ENCODE measurements around the gene YTHDC2.
A peak's percentile ranks its signal among the peaks of the same experiment; 100 is the strongest.

The YTHDC2 gene

DNA sequence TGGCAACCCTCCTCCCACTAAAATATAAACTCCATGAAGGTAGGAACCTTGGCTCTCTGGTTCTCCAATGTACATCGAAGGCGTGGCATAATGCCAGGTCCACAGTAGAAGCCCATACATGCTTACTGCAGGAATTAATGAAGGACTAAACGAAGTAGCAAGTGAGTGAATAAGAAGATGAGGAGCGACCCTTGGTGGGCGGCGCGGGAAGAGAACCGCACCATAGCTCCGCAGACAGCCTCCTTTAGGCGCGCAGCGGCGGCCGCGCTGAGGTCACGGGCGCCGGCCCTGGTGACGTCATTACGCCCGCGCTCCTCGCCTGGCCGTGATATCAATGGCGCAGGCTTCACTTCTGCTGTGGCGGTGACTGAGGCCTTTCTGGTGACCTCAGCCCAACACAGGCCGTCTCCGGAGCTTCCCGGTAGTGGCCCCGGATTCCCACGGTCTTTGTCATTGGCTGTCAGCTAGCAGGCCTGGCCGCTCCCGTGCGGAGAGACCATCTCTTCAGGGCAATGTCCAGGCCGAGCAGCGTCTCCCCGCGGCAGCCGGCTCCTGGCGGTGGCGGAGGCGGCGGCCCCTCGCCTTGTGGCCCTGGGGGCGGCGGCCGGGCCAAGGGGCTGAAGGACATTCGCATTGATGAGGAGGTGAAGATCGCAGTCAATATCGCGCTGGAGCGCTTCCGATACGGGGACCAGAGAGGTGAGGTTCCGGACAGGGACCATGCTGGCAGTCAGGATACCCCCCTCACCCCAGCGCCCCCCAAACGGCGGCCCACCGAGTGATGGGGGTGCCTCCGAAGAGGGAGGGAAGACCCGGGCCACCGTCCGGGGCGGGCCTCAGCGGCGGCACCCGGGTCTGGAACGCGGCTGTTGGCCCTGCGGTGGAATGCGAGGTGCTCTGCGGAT, at the start of gene YTHDC2:
Gene YTHDC2, plus strand, starts transcription at position 311 of the 905 bp plus-strand sequence. Its CDS starts 202 bp downstream, at position 513.
- DNase-seq (ENCODE audit: low read depth), result peak; percentile 49

DNA sequence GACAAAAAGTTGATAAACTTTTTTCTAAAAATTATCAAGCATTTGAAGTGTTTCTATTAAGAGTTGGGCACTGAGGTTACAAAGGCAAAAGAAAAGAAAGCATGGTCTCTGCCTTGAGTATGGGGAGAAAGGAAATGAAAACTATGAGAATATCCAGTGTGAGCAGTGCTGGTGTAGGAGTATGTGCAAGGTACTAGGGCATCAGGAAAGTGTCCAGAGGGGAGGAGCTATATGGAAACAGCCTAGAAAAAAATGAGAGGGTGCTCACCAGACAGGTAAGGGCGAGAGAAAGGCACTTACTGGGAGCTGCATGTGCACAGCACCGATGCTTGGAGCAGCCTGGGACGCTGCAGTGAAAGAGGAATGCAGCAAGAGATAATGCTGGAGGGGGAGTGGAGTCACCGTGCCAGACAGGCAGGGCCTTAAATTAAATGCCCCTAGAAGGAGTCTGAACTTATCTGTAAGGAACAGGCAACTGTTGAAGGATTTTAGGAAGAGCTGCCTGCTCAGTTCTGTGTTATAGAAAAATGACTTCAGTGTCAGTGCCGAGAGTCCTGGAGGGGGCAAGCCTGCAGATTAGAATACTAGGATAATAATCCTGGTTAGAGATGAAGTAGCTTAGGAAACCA, 39.3 kb upstream of the YTHDC2 start:
- no peak for DNase-seq (ENCODE audit: low read depth)

DNA sequence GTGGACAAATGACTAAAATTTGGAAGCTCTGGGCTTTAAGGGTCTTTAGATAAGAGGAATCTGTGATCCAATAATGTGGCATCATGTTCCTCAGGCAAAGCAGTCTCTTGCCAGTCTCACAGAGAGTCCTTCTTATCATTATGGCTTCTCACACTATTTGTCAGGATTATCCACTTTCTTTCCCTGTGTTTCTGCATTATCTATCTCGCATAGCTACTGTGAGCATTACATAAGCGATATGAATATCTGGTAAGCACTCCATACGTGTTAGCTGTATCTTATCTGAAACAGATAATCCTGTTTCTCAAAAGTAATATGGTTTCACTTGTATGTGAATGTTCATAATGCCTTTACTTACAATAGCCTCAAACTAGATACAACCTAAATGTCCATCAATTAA, 34.8 kb upstream of the YTHDC2 start:
- no peak for DNase-seq (ENCODE audit: low read depth)

DNA sequence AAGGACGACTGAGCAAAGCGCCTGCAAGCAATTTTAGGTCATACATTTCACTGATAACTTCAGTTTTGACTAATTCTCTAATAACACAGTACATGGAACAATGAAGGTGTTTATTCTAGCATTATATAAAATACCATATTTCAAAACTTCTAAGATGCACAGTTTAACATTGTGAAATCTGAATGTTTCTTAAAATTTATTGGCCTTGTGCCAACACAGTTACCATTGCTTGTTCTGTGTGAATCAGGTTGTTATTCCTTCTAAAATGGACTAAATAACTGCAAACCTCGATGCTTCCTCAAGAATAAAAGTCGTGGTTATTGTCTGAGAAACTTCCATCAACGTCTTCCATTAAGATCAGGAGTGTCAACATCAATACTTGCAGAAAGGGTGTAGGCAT, 33.3 kb upstream of the YTHDC2 start:
- DNase-seq (ENCODE audit: low read depth), result no peak

DNA sequence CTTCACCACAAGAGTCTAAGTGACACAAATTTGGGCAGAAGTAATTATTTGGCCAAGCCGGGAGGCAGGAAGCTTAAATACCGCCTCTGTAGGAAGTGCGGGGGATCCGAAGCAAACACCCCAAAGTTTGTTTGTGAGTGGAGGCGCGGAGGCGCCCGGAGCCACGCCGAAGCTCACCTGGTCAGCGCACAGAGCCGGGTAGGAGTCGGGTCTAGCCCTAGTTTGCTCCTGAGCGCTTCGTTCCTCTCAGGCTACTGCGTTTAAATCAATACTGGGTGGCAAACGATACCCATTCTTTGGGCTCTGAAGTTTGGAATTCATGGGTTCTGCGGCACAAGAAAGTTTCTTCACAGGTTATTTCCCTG, 26.1 kb upstream of the YTHDC2 start:
- no peak for DNase-seq (ENCODE audit: low read depth)

DNA sequence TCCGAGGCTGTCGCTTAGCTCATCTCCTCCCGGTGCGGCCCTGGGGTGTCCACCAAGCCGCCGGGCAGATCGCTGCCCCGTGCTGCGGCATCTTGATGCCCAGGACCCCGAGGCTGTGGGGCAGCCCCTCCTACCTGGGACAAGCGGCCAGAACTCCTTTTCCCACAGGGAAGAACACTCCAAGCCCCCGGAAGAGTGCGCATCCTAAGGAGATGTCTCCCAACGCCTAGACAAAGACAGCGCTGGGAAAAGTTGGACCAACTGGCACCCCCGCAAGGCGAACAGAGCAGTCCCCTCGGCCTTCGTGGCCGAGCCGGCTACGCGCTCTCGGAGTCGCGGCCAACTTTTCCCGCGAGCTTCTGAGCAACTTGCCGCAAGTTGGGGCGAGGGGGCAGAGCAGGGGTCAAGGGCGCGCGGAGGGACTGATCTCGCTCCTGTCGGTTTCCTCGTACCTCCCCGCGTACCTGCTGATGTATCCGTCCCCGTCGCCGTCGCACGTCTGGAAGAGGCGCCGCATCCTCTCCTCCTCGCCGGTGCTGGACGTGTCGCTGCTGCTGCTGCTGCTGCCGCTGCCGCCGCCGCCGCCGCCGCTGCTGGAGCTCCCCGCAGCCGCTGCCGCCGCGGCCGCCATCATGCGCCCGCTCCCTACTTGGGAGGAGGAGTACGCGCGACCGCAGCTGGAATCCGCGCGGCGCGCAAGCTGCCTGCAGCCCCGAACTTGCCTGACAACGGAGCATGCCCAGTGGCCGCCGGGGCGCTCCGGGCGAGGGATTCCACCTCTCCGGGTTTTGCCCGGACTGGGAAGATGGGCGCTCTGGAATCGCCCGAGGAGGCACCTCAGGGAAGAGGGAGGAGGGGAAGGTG, 25.5 kb upstream of the YTHDC2 start, which contains the start of gene MCC:
Gene MCC, minus strand, starts transcription at position 673 of the 864 bp plus-strand sequence.
- DNase-seq (ENCODE audit: low read depth), result peak; percentile 56

GRCh38 chr5:113488645-113489184, 24.8 kb upstream of the YTHDC2 start:
- DNase-seq (ENCODE audit: low read depth), result no peak

DNA sequence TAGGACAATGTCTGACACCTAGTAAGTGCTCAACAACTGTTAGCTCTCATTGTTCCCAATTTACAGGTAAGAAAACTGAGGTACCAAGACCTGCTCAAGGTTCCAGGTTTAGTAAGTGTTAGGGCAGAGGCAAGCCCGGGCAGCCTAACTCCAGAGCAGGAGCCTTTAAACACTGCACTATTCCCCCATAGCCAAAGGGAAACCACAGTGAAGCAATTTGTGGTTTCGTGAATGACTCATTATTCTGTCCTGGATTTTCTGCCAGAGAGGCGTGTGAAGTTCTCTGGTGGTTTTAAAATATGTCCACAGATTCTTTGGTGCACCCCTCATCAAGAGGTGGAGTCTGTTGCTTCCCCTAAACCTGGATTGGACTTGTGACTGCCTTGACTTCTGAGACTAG, 24.2 kb upstream of the YTHDC2 start:
- DNase-seq (ENCODE audit: low read depth), result peak; percentile 95

GRCh38 chr5:113490317-113490716, 23.2 kb upstream of the YTHDC2 start:
- no peak for DNase-seq (ENCODE audit: low read depth)

DNA sequence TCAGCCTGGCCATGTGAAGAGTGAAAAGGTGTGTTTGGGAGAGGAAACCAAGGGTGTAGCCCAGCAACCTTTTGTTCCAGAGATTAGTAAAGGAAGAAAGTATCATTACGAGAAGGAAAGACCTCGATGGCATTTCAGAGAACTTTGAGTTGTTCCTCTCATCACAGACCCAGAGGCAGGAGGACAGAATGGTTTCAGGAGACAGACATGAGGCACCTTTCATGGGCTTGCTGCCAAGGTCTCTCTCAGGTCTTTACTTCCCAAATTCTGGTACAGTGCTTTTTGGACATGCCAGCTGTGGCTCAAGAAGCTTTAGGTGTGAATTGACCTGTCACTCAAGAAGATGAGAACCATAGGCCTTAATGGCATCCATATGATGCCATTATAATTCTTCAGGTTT, 22.5 kb upstream of the YTHDC2 start:
- no peak for DNase-seq (ENCODE audit: low read depth)

GRCh38 chr5:113493446-113493845, 20.0 kb upstream of the YTHDC2 start:
- DNase-seq (ENCODE audit: low read depth), result no peak

DNA sequence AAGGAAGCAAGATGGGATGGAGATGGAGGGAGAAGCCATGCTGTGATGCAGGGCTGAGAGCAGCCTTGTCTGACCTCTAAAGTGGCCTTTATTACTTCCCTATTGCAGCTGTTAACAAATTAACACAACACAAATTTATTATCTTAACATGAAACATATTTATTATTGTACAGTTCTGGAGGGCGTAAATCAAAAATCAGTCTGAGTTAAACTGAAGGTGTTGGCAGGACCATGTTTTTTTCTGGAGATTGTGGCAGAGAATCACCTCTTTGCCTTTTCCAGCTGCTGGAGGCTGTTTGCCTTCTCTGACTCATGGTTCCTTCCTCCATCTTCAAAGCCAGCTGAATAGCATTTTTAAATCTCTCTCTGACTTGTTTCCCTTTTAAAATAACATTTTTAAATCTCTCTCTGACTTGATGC, 18.1 kb upstream of the YTHDC2 start:
- no peak for DNase-seq (ENCODE audit: low read depth)

- no peak for DNase-seq (ENCODE audit: low read depth)
Measured at GRCh38 chr5:113502073-113502472, 11.4 kb upstream of the YTHDC2 start.

GRCh38 chr5:113503146-113503545, 10.3 kb upstream of the YTHDC2 start:
- no peak for DNase-seq (ENCODE audit: low read depth)

GRCh38 chr5:113505181-113505580, 8.3 kb upstream of the YTHDC2 start:
- no peak for DNase-seq (ENCODE audit: low read depth)

- DNase-seq (ENCODE audit: low read depth), result no peak
Measured at GRCh38 chr5:113507601-113508000, 5.9 kb upstream of the YTHDC2 start.

DNA sequence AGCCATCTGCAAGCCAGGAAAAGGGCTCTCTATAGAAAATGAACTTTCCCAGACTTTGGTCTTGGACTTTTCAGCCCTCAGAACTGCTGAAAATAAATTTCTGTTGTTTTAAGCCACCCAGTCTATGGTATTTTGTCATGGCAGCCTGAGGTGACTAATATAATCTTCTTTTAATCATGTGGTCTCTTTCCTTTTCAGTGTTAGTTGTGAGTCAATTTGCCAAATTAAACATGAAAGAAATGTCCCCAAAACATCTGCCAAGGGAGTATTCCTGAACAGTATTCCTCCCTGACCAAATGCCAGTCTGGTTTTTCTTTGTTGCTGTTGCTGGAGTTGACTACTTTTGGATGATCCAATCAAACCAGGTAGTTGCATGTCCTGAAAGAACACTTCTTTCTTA, 4.7 kb upstream of the YTHDC2 start:
- no peak for DNase-seq (ENCODE audit: low read depth)

- no peak for DNase-seq (ENCODE audit: low read depth)
Measured at GRCh38 chr5:113510836-113511451, 2.5 kb upstream of the YTHDC2 start.

DNA sequence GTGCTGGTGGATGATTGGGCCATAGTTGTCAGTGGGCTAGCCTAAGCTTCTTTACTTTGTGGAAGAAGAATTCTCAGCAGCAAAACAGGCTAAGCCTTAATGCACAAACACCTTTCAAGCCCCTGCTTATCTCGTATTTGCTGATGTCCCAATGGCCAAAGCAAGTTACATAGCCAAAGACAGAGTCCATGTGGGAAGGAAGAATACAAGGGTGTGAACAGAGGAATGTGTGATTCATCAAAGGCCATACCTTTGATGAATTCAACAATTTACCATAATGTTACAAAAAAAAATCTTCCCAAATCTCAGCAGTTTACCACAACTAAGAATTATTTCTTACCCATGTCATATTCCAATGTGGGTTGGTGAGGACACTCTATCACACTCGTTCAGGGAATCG, 1.2 kb upstream of the YTHDC2 start:
- no peak for DNase-seq (ENCODE audit: low read depth)

- DNase-seq (ENCODE audit: low read depth), result no peak
Measured at GRCh38 chr5:113514289-113514635, 768 bp downstream of the YTHDC2 start.

DNA sequence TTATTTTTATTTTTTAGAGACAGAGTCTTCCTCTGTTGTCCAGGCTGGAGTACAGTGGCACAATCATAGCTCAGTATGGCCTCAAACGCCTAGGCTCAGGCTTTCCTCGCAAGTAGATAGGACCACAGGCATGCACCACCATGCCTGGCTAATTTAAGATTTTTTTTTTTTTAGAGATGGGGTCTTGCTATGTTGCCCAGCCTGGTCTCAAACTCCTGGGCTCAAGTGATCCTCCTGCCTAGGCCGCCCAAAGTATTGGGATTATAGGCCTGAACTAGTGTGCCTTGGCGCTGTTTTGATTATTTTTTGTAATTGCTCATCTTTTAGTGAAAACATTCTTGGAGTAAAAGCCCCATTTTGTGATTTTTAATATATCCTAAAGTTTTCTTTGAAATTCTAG, 5.4 kb downstream of the YTHDC2 start:
- no peak for DNase-seq (ENCODE audit: low read depth)

GRCh38 chr5:113519412-113519811, 5.9 kb downstream of the YTHDC2 start:
- DNase-seq (ENCODE audit: low read depth), result no peak
